Daoy (cell line): ENCODE results near the gene PRPH. TPM values are rescaled to one million over a fixed set of nuclear protein-coding genes. Genes with fewer than 3 reads are reported as not detected.
"Not testable (repeated sequence)": the region's sequence is repeated elsewhere in the genome, so short reads cannot be mapped to it uniquely, and the experiment has no call there.

Experiments
- DNase-seq: peaks from one replicate; pipeline ENCODE4 v3.0.0-alpha.2; 2015; ENCODE audit warnings: low read depth
- total RNA-seq: library from RNA; depleted of rRNA; stranded (reverse); fragments of >200 nt; shearing (Covaris generic); gene quantifications from 2 replicates; pipeline ENCODE4 v1.2.3, GENCODE V29; 2014

PRPH gene
- total RNA-seq, 1 experiment from 2014 or later: 0.69 TPM

GRCh38 chr12:49298160-49298559 is 3.2 kb downstream of the PRPH start:
- no peak for DNase-seq

- no peak for DNase-seq
These were observed 6.8 kb downstream of the PRPH start for GRCh38 chr12:49301760-49302159.

GRCh38 chr12:49304161-49304560 is 9.2 kb downstream of the PRPH start:
- DNase-seq: no peak

GRCh38 chr12:49305762-49306510 is 11.0 kb downstream of the PRPH start:
- DNase-seq: no peak

GRCh38 chr12:49309386-49309785 is 14.4 kb downstream of the PRPH start:
- no peak for DNase-seq

GRCh38 chr12:49310451-49311000 is 15.6 kb downstream of the PRPH start:
- DNase-seq: not testable (repeated sequence)

- DNase-seq: no peak
These were observed 19.9 kb downstream of the PRPH start for GRCh38 chr12:49314811-49315210.

- not testable (repeated sequence) for DNase-seq
These were observed 22.2 kb downstream of the PRPH start for GRCh38 chr12:49317118-49317517.

GRCh38 chr12:49320411-49321103 is 25.6 kb downstream of the PRPH start:
- DNase-seq: not testable (repeated sequence)

- DNase-seq: no peak
These were observed 27.4 kb downstream of the PRPH start for GRCh38 chr12:49322367-49322707.

- peak; percentile 99 for DNase-seq
These were observed 28.0 kb downstream of the PRPH start, which contains the start of gene TROAP for GRCh38 chr12:49322708-49323523. Gene TROAP, plus strand, starts transcription at chr12:49323255. Its CDS starts 354 bp downstream, at chr12:49323609.

GRCh38 chr12:49323524-49324097 is 28.7 kb downstream of the PRPH start:
- no peak for DNase-seq

GRCh38 chr12:49325606-49326005 is 30.7 kb downstream of the PRPH start:
- DNase-seq: no peak

- no peak for DNase-seq
These were observed 32.4 kb downstream of the PRPH start for GRCh38 chr12:49327368-49327767.

GRCh38 chr12:49327887-49328286 is 32.9 kb downstream of the PRPH start:
- no peak for DNase-seq

- no peak for DNase-seq
These were observed 33.9 kb downstream of the PRPH start for GRCh38 chr12:49328816-49329215.

- no peak for DNase-seq
These were observed 35.2 kb downstream of the PRPH start for GRCh38 chr12:49330032-49330619.

GRCh38 chr12:49330631-49331379 is 35.9 kb downstream of the PRPH start:
- no peak for DNase-seq

- DNase-seq: peak; percentile 73
These were observed 36.7 kb downstream of the PRPH start for GRCh38 chr12:49331380-49332222.

- DNase-seq: no peak
These were observed 37.5 kb downstream of the PRPH start for GRCh38 chr12:49332441-49332861.
